GM18867 (cell line): Measurements from ENCODE around the gene SMARCAD1.
A peak's percentile ranks its signal among the peaks of the same experiment; 100 is the strongest.
"Not testable (repeated sequence)": the region's sequence is repeated elsewhere in the genome, so short reads cannot be mapped to it uniquely, and the experiment has no call there.

Experiments used
- ATAC-seq: cut with Tn5 transposase; IDR thresholded peaks from one replicate; pipeline ENCODE4 v1.9.1; 2021; ENCODE audit warnings: mild to moderate bottlenecking, moderate library complexity; ENCODE audit not compliant: unreplicated experiment

SMARCAD1 gene

GRCh38 chr4:94290245-94290644, 82.6 kb downstream of the SMARCAD1 start:
- no peak for ATAC-seq

GRCh38 chr4:94293981-94294380, 86.3 kb downstream of the SMARCAD1 start:
- not testable (repeated sequence) for ATAC-seq

- ATAC-seq = not testable (repeated sequence)
Observed at GRCh38 chr4:94295473-94295872, 87.8 kb downstream of the SMARCAD1 start.

- no peak for ATAC-seq
Observed at GRCh38 chr4:94298725-94299252, 91.1 kb downstream of the SMARCAD1 start.

GRCh38 chr4:94302191-94302590, 94.5 kb downstream of the SMARCAD1 start:
- ATAC-seq = no peak

- ATAC-seq = peak; percentile 79
Observed at GRCh38 chr4:94304365-94304971, 96.8 kb downstream of the SMARCAD1 start.

- no peak for ATAC-seq
Observed at GRCh38 chr4:94305466-94306225, 98.0 kb downstream of the SMARCAD1 start.

- no peak for ATAC-seq
Observed at GRCh38 chr4:94306713-94307112, 99.0 kb downstream of the SMARCAD1 start.

- no peak for ATAC-seq
Observed at GRCh38 chr4:94307231-94307871, 99.7 kb downstream of the SMARCAD1 start.

- ATAC-seq = not testable (repeated sequence)
Observed at GRCh38 chr4:94319927-94320326, 112.3 kb downstream of the SMARCAD1 start.

GRCh38 chr4:94325835-94326234, 118.2 kb downstream of the SMARCAD1 start:
- ATAC-seq = no peak

GRCh38 chr4:94329933-94330332, 122.3 kb downstream of the SMARCAD1 start:
- ATAC-seq = no peak

GRCh38 chr4:94332983-94333590, 125.4 kb downstream of the SMARCAD1 start:
- no peak for ATAC-seq

GRCh38 chr4:94333866-94334265, 126.2 kb downstream of the SMARCAD1 start:
- no peak for ATAC-seq

- no peak for ATAC-seq
Observed at GRCh38 chr4:94334476-94334875, 126.8 kb downstream of the SMARCAD1 start.

GRCh38 chr4:94334962-94335361, 127.3 kb downstream of the SMARCAD1 start:
- no peak for ATAC-seq

GRCh38 chr4:94336303-94336702, 128.6 kb downstream of the SMARCAD1 start:
- no peak for ATAC-seq

- peak; percentile 27 for ATAC-seq
Observed at GRCh38 chr4:94336791-94337190, 129.1 kb downstream of the SMARCAD1 start.

- ATAC-seq = peak; percentile 83
Observed at GRCh38 chr4:94338681-94339351, 131.2 kb downstream of the SMARCAD1 start.

- ATAC-seq = peak; percentile 36
Observed at GRCh38 chr4:94339779-94340178, 132.1 kb downstream of the SMARCAD1 start.
